T-helper 2 cell treated with Interferon-gamma antibody and Interleukin-4, amounts not matched to agents 5 μg/mL and 100 μg/mL, for 36 hours (primary cell): ENCODE data around the gene SLC15A4.
A peak's percentile ranks its signal among the peaks of the same experiment; 100 is the strongest.

Source experiments
- DNase-seq: peaks from one replicate; pipeline ENCODE4 v3.0.0; 2021; ENCODE audit warnings: low spot score
- H3K27ac Mint-ChIP-seq: one replicate; pipeline ENCODE4 v1.8.0; 2021; ENCODE audit warnings: mild to moderate bottlenecking, mixed read lengths
- H3K27me3 Mint-ChIP-seq: one replicate; pipeline ENCODE4 v1.8.0; 2021; ENCODE audit warnings: low read depth, mixed read lengths
- H3K36me3 Mint-ChIP-seq: one replicate; pipeline ENCODE4 v1.8.0; 2021; ENCODE audit warnings: low read depth, mixed read lengths
- H3K4me1 Mint-ChIP-seq: one replicate; pipeline ENCODE4 v1.8.0; 2021; ENCODE audit warnings: low read depth, mixed read lengths
- H3K4me3 Mint-ChIP-seq: one replicate; pipeline ENCODE4 v1.8.0; 2022; ENCODE audit warnings: mild to moderate bottlenecking, moderate library complexity, mixed read lengths
- H3K9me3 Mint-ChIP-seq: one replicate; pipeline ENCODE4 v1.8.0; 2021; ENCODE audit warnings: mixed read lengths

SLC15A4 gene

GRCh38 chr12:128789356-128789929 lies 34.3 kb downstream of the SLC15A4 start:
- H3K9me3 Mint-ChIP-seq, result no peaks in the 10 kb centered on the region
- peaks cover 5% of the 10 kb centered on the region for H3K4me1 Mint-ChIP-seq
- peaks cover 22% of the 10 kb centered on the region for H3K36me3 Mint-ChIP-seq
- H3K27ac Mint-ChIP-seq, result no peak overlapping the region
- H3K4me3 Mint-ChIP-seq, result no peak overlapping the region
- H3K27me3 Mint-ChIP-seq, result no peaks in the 10 kb centered on the region
- DNase-seq, result no peak

- Mint-ChIP-seq H3K27me3 (no peaks in the 10 kb centered on the region), H3K36me3 (peaks cover 8% of the 10 kb centered on the region), H3K4me3 (no peak overlapping the region), H3K4me1 (peaks cover 9% of the 10 kb centered on the region), H3K27ac (no peak overlapping the region), H3K9me3 (no peaks in the 10 kb centered on the region)
- DNase-seq, result no peak
Observed at GRCh38 chr12:128787827-128788226, 35.9 kb downstream of the SLC15A4 start.

- Mint-ChIP-seq H3K27ac (no peak overlapping the region), H3K4me3 (no peak overlapping the region), H3K36me3 (peaks cover 3% of the 10 kb centered on the region), H3K27me3 (no peaks in the 10 kb centered on the region), H3K4me1 (peaks cover 7% of the 10 kb centered on the region), H3K9me3 (no peaks in the 10 kb centered on the region)
- DNase-seq, result no peak
Observed at GRCh38 chr12:128786741-128787391, 36.9 kb downstream of the SLC15A4 start.

GRCh38 chr12:128784030-128784760 lies 39.6 kb downstream of the SLC15A4 start:
- Mint-ChIP-seq H3K9me3 (no peaks in the 10 kb centered on the region), H3K36me3 (no peaks in the 10 kb centered on the region), H3K4me3 (no peak overlapping the region), H3K4me1 (peaks cover 7% of the 10 kb centered on the region), H3K27me3 (no peaks in the 10 kb centered on the region), H3K27ac (peak overlapping the region; percentile 12)
- DNase-seq, result no peak

GRCh38 chr12:128783129-128783574 lies 40.6 kb downstream of the SLC15A4 start:
- DNase-seq, result peak; percentile 10
- Mint-ChIP-seq H3K4me1 (peaks cover 7% of the 10 kb centered on the region), H3K36me3 (no peaks in the 10 kb centered on the region), H3K9me3 (no peaks in the 10 kb centered on the region), H3K27me3 (no peaks in the 10 kb centered on the region), H3K27ac (peak overlapping the region; percentile 91), H3K4me3 (peak overlapping the region; percentile 72)

- H3K27me3 Mint-ChIP-seq, result no peaks in the 10 kb centered on the region
- H3K27ac Mint-ChIP-seq, result no peak overlapping the region
- H3K4me3 Mint-ChIP-seq, result no peak overlapping the region
- DNase-seq, result no peak
- no peaks in the 10 kb centered on the region for H3K36me3 Mint-ChIP-seq
- no peaks in the 10 kb centered on the region for H3K9me3 Mint-ChIP-seq
- peaks cover 7% of the 10 kb centered on the region for H3K4me1 Mint-ChIP-seq
Observed at GRCh38 chr12:128779901-128780300, 43.9 kb downstream of the SLC15A4 start.

- Mint-ChIP-seq H3K27me3 (no peaks in the 10 kb centered on the region), H3K36me3 (no peaks in the 10 kb centered on the region), H3K4me3 (no peak overlapping the region), H3K27ac (no peak overlapping the region), H3K9me3 (no peaks in the 10 kb centered on the region), H3K4me1 (no peaks in the 10 kb centered on the region)
- no peak for DNase-seq
Observed at GRCh38 chr12:128772249-128772648, 51.5 kb downstream of the SLC15A4 start.

- H3K4me1 Mint-ChIP-seq, result no peaks in the 10 kb centered on the region
- no peak for DNase-seq
- H3K36me3 Mint-ChIP-seq, result no peaks in the 10 kb centered on the region
- H3K4me3 Mint-ChIP-seq, result no peak overlapping the region
- H3K9me3 Mint-ChIP-seq, result no peaks in the 10 kb centered on the region
- H3K27me3 Mint-ChIP-seq, result peaks cover 2% of the 10 kb centered on the region
- H3K27ac Mint-ChIP-seq, result no peak overlapping the region
Observed at GRCh38 chr12:128771681-128772080, 52.1 kb downstream of the SLC15A4 start.

GRCh38 chr12:128767518-128767917 lies 56.2 kb downstream of the SLC15A4 start:
- H3K9me3 Mint-ChIP-seq, result no peaks in the 10 kb centered on the region
- H3K4me3 Mint-ChIP-seq, result no peak overlapping the region
- H3K36me3 Mint-ChIP-seq, result no peaks in the 10 kb centered on the region
- DNase-seq, result no peak
- no peak overlapping the region for H3K27ac Mint-ChIP-seq
- H3K27me3 Mint-ChIP-seq, result peaks cover 2% of the 10 kb centered on the region
- no peaks in the 10 kb centered on the region for H3K4me1 Mint-ChIP-seq

GRCh38 chr12:128766738-128767501 lies 56.8 kb downstream of the SLC15A4 start:
- DNase-seq, result no peak
- H3K4me1 Mint-ChIP-seq, result no peaks in the 10 kb centered on the region
- H3K36me3 Mint-ChIP-seq, result no peaks in the 10 kb centered on the region
- H3K4me3 Mint-ChIP-seq, result no peak overlapping the region
- H3K9me3 Mint-ChIP-seq, result no peaks in the 10 kb centered on the region
- peaks cover 2% of the 10 kb centered on the region for H3K27me3 Mint-ChIP-seq
- no peak overlapping the region for H3K27ac Mint-ChIP-seq

- H3K9me3 Mint-ChIP-seq, result no peaks in the 10 kb centered on the region
- no peak for DNase-seq
- H3K4me1 Mint-ChIP-seq, result no peaks in the 10 kb centered on the region
- no peak overlapping the region for H3K4me3 Mint-ChIP-seq
- peaks cover 2% of the 10 kb centered on the region for H3K27me3 Mint-ChIP-seq
- H3K36me3 Mint-ChIP-seq, result no peaks in the 10 kb centered on the region
- no peak overlapping the region for H3K27ac Mint-ChIP-seq
Observed at GRCh38 chr12:128763395-128763794, 60.4 kb downstream of the SLC15A4 start.

GRCh38 chr12:128761379-128761790 lies 62.4 kb downstream of the SLC15A4 start:
- Mint-ChIP-seq H3K4me1 (no peaks in the 10 kb centered on the region), H3K27ac (no peak overlapping the region), H3K4me3 (no peak overlapping the region), H3K27me3 (no peaks in the 10 kb centered on the region), H3K9me3 (no peaks in the 10 kb centered on the region), H3K36me3 (no peaks in the 10 kb centered on the region)
- no peak for DNase-seq

- H3K36me3 Mint-ChIP-seq, result no peaks in the 10 kb centered on the region
- no peaks in the 10 kb centered on the region for H3K4me1 Mint-ChIP-seq
- H3K27me3 Mint-ChIP-seq, result no peaks in the 10 kb centered on the region
- no peak overlapping the region for H3K27ac Mint-ChIP-seq
- no peak overlapping the region for H3K4me3 Mint-ChIP-seq
- no peak for DNase-seq
- H3K9me3 Mint-ChIP-seq, result no peaks in the 10 kb centered on the region
Observed at GRCh38 chr12:128755566-128755965, 68.2 kb downstream of the SLC15A4 start.

- H3K4me1 Mint-ChIP-seq, result no peaks in the 10 kb centered on the region
- no peaks in the 10 kb centered on the region for H3K27me3 Mint-ChIP-seq
- no peak overlapping the region for H3K27ac Mint-ChIP-seq
- no peak for DNase-seq
- no peaks in the 10 kb centered on the region for H3K9me3 Mint-ChIP-seq
- H3K4me3 Mint-ChIP-seq, result no peak overlapping the region
- no peaks in the 10 kb centered on the region for H3K36me3 Mint-ChIP-seq
Observed at GRCh38 chr12:128754275-128754674, 69.5 kb downstream of the SLC15A4 start.
